ENCODE results near the gene SYNE1.
"Not testable (repeated sequence)": the region's sequence is repeated elsewhere in the genome, so short reads cannot be mapped to it uniquely, and the experiment has no call there.

Gene SYNE1

GRCh38 chr6:152572338-152573088 is 64.6 kb downstream of the SYNE1 start:
- no peak for DNase-seq (ENCODE audit: low read depth in 2 of 3, low spot score in 2 of 3)

GRCh38 chr6:152571943-152572337 is 65.2 kb downstream of the SYNE1 start:
- no peak for DNase-seq (ENCODE audit: low read depth in 2 of 3, low spot score in 2 of 3)

GRCh38 chr6:152571089-152571488 is 66.1 kb downstream of the SYNE1 start:
- no peak for DNase-seq (ENCODE audit: low read depth in 2 of 3, low spot score in 2 of 3)

- no peak for DNase-seq (ENCODE audit: low read depth in 2 of 3, low spot score in 2 of 3)
These were observed 70.9 kb downstream of the SYNE1 start for GRCh38 chr6:152566103-152566875.

- no peak for DNase-seq (ENCODE audit: low read depth in 2 of 3, low spot score in 2 of 3)
These were observed 74.0 kb downstream of the SYNE1 start for GRCh38 chr6:152563177-152563576.

- DNase-seq (ENCODE audit: low read depth in 2 of 3, low spot score in 2 of 3): not testable (repeated sequence)
These were observed 78.4 kb downstream of the SYNE1 start for GRCh38 chr6:152558798-152559197.

- DNase-seq (ENCODE audit: low read depth in 2 of 3, low spot score in 2 of 3): no peak
These were observed 79.7 kb downstream of the SYNE1 start for GRCh38 chr6:152557502-152557901.

GRCh38 chr6:152554851-152555250 is 82.3 kb downstream of the SYNE1 start:
- no peak for DNase-seq (ENCODE audit: low read depth in 2 of 3, low spot score in 2 of 3)

- peak in 1 of 3 experiments; percentile 0 for DNase-seq (ENCODE audit: low read depth in 2 of 3, low spot score in 2 of 3)
These were observed 84.4 kb downstream of the SYNE1 start for GRCh38 chr6:152552616-152553209.

- DNase-seq (ENCODE audit: low read depth in 2 of 3, low spot score in 2 of 3): no peak
These were observed 93.6 kb downstream of the SYNE1 start for GRCh38 chr6:152543519-152543918.

- DNase-seq (ENCODE audit: low read depth in 2 of 3, low spot score in 2 of 3): no peak
These were observed 96.8 kb downstream of the SYNE1 start for GRCh38 chr6:152540381-152540780.

- DNase-seq (ENCODE audit: low read depth in 2 of 3, low spot score in 2 of 3): no peak
These were observed 102.6 kb downstream of the SYNE1 start for GRCh38 chr6:152534541-152534940.

GRCh38 chr6:152532556-152533422 is 104.4 kb downstream of the SYNE1 start:
- no peak for DNase-seq (ENCODE audit: low read depth in 2 of 3, low spot score in 2 of 3)

- DNase-seq (ENCODE audit: low read depth in 2 of 3, low spot score in 2 of 3): no peak
These were observed 105.5 kb downstream of the SYNE1 start for GRCh38 chr6:152531659-152532058.

GRCh38 chr6:152529369-152529768 is 107.8 kb downstream of the SYNE1 start:
- no peak for DNase-seq (ENCODE audit: low read depth in 2 of 3, low spot score in 2 of 3)

- not testable (repeated sequence) for DNase-seq (ENCODE audit: low read depth in 2 of 3, low spot score in 2 of 3)
These were observed 123.0 kb downstream of the SYNE1 start for GRCh38 chr6:152514120-152514519.

- no peak for DNase-seq (ENCODE audit: low read depth in 2 of 3, low spot score in 2 of 3)
These were observed 127.2 kb downstream of the SYNE1 start for GRCh38 chr6:152509916-152510315.

- DNase-seq (ENCODE audit: low read depth in 2 of 3, low spot score in 2 of 3): no peak
These were observed 128.7 kb downstream of the SYNE1 start for GRCh38 chr6:152508477-152508876.

GRCh38 chr6:152503546-152503945 is 133.6 kb downstream of the SYNE1 start:
- no peak for DNase-seq (ENCODE audit: low read depth in 2 of 3, low spot score in 2 of 3)

- DNase-seq (ENCODE audit: low read depth in 2 of 3, low spot score in 2 of 3): no peak
These were observed 134.6 kb downstream of the SYNE1 start for GRCh38 chr6:152502421-152503188.
